ENCODE data around the gene ELAVL1.

The ELAVL1 gene

GRCh38 chr19:7997809-7998480 lies 7.5 kb downstream of the ELAVL1 start:
- TF ChIP-seq ZNF384 (IDR thresholded peaks at IDR 0.05) = no peak
- TF ChIP-seq SP1 (IDR thresholded peaks at IDR 0.05) = no peak
- TF ChIP-seq HDGF (IDR thresholded peaks at IDR 0.05; ENCODE audit: borderline replicate concordance) = no peak
- TF ChIP-seq TARDBP (IDR thresholded peaks at IDR 0.05) = no peak
- TF ChIP-seq FOXA1 (IDR thresholded peaks at IDR 0.05) = no peak
- no peak for TF ChIP-seq LEF1 (IDR thresholded peaks at IDR 0.05; ENCODE audit: borderline replicate concordance)
- TF ChIP-seq BHLHE40 (IDR thresholded peaks at IDR 0.05; ENCODE audit: borderline replicate concordance) = no peak
- TF ChIP-seq CTBP1 (IDR thresholded peaks at IDR 0.05; ENCODE audit: borderline replicate concordance) = no peak
- ChIA-PET CTCF (interaction anchor here (0.9 kb wide), 1 partner anchor 27 kb away, joined by 3 read pairs; no protein-coding TSS in a partner anchor), POLR2A (no interaction called here)
- no peak for DNase-seq (ENCODE audit: extremely low spot score)

GRCh38 chr19:7996883-7997282 lies 8.6 kb downstream of the ELAVL1 start:
- TF ChIP-seq TARDBP (IDR thresholded peaks at IDR 0.05) = no peak
- TF ChIP-seq SP1 (IDR thresholded peaks at IDR 0.05) = no peak
- TF ChIP-seq FOXA1 (IDR thresholded peaks at IDR 0.05) = no peak
- TF ChIP-seq ZNF384 (IDR thresholded peaks at IDR 0.05) = no peak
- ChIA-PET POLR2A (no interaction called here), CTCF (no interaction called here)

DNA sequence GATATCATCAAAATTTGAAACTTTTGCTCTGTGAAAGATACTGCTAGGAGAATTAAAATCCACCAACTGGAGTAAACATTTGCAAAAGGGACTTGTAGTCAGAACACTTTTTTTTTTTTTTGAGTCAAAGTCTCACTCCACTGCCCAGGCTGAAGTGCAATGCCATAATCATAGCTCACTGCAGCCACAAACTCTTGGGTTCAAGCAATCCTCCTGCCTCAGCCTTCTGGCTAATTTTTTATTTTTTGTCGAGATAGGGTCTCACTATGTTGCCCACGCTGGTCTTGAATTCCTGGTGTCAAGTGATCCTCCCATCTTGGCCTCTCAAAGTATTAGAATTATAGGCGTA lies 9.7 kb downstream of the ELAVL1 start:
- no peak for TF ChIP-seq FOXA1 (IDR thresholded peaks at IDR 0.05)
- TF ChIP-seq L3MBTL2 (conservative IDR thresholded peaks at IDR 0.05) = no peak
- TF ChIP-seq NFRKB (IDR thresholded peaks at IDR 0.05) = no peak
- no peak for TF ChIP-seq ZNF384 (IDR thresholded peaks at IDR 0.05)
- no peak for TF ChIP-seq SP1 (IDR thresholded peaks at IDR 0.05)
- no peak for TF ChIP-seq FOXM1 (IDR thresholded peaks at IDR 0.05; ENCODE audit: borderline replicate concordance)
- no peak for TF ChIP-seq CTBP1 (IDR thresholded peaks at IDR 0.05; ENCODE audit: borderline replicate concordance)
- no peak for TF ChIP-seq ELF4 (IDR thresholded peaks at IDR 0.05)
- TF ChIP-seq FOXK2 (IDR thresholded peaks at IDR 0.05) = no peak
- no peak for TF ChIP-seq HDGF (IDR thresholded peaks at IDR 0.05; ENCODE audit: borderline replicate concordance)
- CTCF ChIA-PET = interaction anchor here (0.7 kb wide), 2 partner anchors 127 to 779 kb away, joined by 3 to 5 read pairs; no protein-coding TSS in a partner anchor
- no peak for DNase-seq (ENCODE audit: extremely low spot score)
- POLR2A ChIA-PET = no interaction called here

More at GRCh38 chr19:7996883-7997282, 8.6 kb downstream of the ELAVL1 start:
- DNase-seq (ENCODE audit: extremely low spot score) = no peak

GRCh38 chr19:7994928-7995809 lies 10.3 kb downstream of the ELAVL1 start:
- no peak for TF ChIP-seq FOXM1 (IDR thresholded peaks at IDR 0.05; ENCODE audit: borderline replicate concordance)
- no peak for TF ChIP-seq FOXK2 (IDR thresholded peaks at IDR 0.05)
- no peak for TF ChIP-seq PKNOX1 (IDR thresholded peaks at IDR 0.05)
- TF ChIP-seq HDGF (IDR thresholded peaks at IDR 0.05; ENCODE audit: borderline replicate concordance) = no peak
- TF ChIP-seq SUZ12 (IDR thresholded peaks at IDR 0.05) = no peak
- TF ChIP-seq ELF4 (IDR thresholded peaks at IDR 0.05) = no peak
- ChIA-PET CTCF (interaction anchor here (0.7 kb wide), 2 partner anchors 127 to 778 kb away, joined by 3 to 5 read pairs; no protein-coding TSS in a partner anchor), POLR2A (interaction anchor here (1.0 kb wide), 1 partner anchor 52 kb away, joined by 3 read pairs; the partner anchor contains the start of gene TIMM44)
- no peak for DNase-seq (ENCODE audit: extremely low spot score)

DNA sequence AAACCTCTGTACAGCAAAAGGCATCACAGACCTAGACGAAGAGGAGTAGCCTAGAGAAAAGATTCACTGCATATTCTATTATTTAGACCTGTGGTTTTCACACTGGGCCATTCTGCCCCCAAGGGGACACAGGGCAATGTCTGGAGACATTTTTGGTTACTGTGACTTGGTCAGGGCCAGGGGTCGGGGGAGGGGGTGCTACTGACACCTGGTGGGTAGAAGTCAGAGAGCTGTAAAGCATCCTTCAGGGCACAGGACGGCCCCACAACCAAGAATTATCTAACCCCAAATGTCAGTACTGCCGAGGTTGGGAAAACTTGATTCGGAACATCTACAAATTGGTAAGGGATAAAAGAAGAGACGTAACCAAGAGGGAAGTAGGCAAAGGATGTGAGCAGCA lies 11.3 kb downstream of the ELAVL1 start:
- ChIA-PET CTCF (interaction anchor here (1.0 kb wide), 1 partner anchor 23 kb away, joined by 3 read pairs; no protein-coding TSS in a partner anchor), POLR2A (interaction anchor here (1.0 kb wide), 1 partner anchor 51 kb away, joined by 3 read pairs; the partner anchor contains the start of gene TIMM44)
- TF ChIP-seq ELF4 (IDR thresholded peaks at IDR 0.05) (no peak), SUZ12 (IDR thresholded peaks at IDR 0.05) (no peak), FOXK2 (IDR thresholded peaks at IDR 0.05) (no peak), NFRKB (IDR thresholded peaks at IDR 0.05) (no peak), HDGF (IDR thresholded peaks at IDR 0.05; ENCODE audit: borderline replicate concordance) (no peak), L3MBTL2 (conservative IDR thresholded peaks at IDR 0.05) (no peak), PKNOX1 (IDR thresholded peaks at IDR 0.05) (no peak), FOXA1 (IDR thresholded peaks at IDR 0.05) (no peak), ARNT (IDR thresholded peaks at IDR 0.05) (no peak), ZNF384 (IDR thresholded peaks at IDR 0.05) (no peak), CTBP1 (IDR thresholded peaks at IDR 0.05; ENCODE audit: borderline replicate concordance) (no peak), BHLHE40 (IDR thresholded peaks at IDR 0.05; ENCODE audit: borderline replicate concordance) (no peak), FOXM1 (IDR thresholded peaks at IDR 0.05; ENCODE audit: borderline replicate concordance) (no peak), LEF1 (IDR thresholded peaks at IDR 0.05; ENCODE audit: borderline replicate concordance) (no peak), SP1 (IDR thresholded peaks at IDR 0.05) (no peak)
- no peak for DNase-seq (ENCODE audit: extremely low spot score)

- DNase-seq (ENCODE audit: extremely low spot score) = no peak
- POLR2A ChIA-PET = no interaction called here
- CTCF ChIA-PET = interaction anchor here (1.0 kb wide), 1 partner anchor 23 kb away, joined by 3 read pairs; no protein-coding TSS in a partner anchor
Measured at GRCh38 chr19:7993560-7993959, 11.9 kb downstream of the ELAVL1 start.

More at GRCh38 chr19:7993560-7993959, 11.9 kb downstream of the ELAVL1 start:
- no peak for TF ChIP-seq CTBP1 (IDR thresholded peaks at IDR 0.05; ENCODE audit: borderline replicate concordance)
- TF ChIP-seq HDGF (IDR thresholded peaks at IDR 0.05; ENCODE audit: borderline replicate concordance) = no peak
- TF ChIP-seq FOXM1 (IDR thresholded peaks at IDR 0.05; ENCODE audit: borderline replicate concordance) = no peak
- no peak for TF ChIP-seq NFRKB (IDR thresholded peaks at IDR 0.05)
- no peak for TF ChIP-seq SUZ12 (IDR thresholded peaks at IDR 0.05)
- no peak for TF ChIP-seq FOXA1 (IDR thresholded peaks at IDR 0.05)
- TF ChIP-seq LEF1 (IDR thresholded peaks at IDR 0.05; ENCODE audit: borderline replicate concordance) = no peak
- TF ChIP-seq ARNT (IDR thresholded peaks at IDR 0.05) = no peak
- TF ChIP-seq L3MBTL2 (conservative IDR thresholded peaks at IDR 0.05) = no peak
- TF ChIP-seq ELF4 (IDR thresholded peaks at IDR 0.05) = no peak

Data from HEK293T (cell line).